Fibroblast of peridontal ligament (primary cell): Measurements from ENCODE around the gene ATP5MC2.
"Not testable (repeated sequence)": the region's sequence is repeated elsewhere in the genome, so short reads cannot be mapped to it uniquely, and the experiment has no call there.

Experiments
- DNase-seq: peaks from one replicate; pipeline ENCODE4 v3.0.0-alpha.2; 2010; ENCODE audit errors: extremely low read depth

ATP5MC2 gene

GRCh38 chr12:53646300-53646699, 29.6 kb downstream of the ATP5MC2 start:
- not testable (repeated sequence) for DNase-seq

- peak; percentile 34 for DNase-seq
These were observed 30.7 kb downstream of the ATP5MC2 start for GRCh38 chr12:53645165-53645564.

- no peak for DNase-seq
These were observed 31.8 kb downstream of the ATP5MC2 start for GRCh38 chr12:53644133-53644532.

- no peak for DNase-seq
These were observed 32.5 kb downstream of the ATP5MC2 start for GRCh38 chr12:53643232-53643979.

- no peak for DNase-seq
These were observed 37.8 kb downstream of the ATP5MC2 start for GRCh38 chr12:53638057-53638456.

GRCh38 chr12:53636641-53637040, 39.2 kb downstream of the ATP5MC2 start:
- no peak for DNase-seq

- not testable (repeated sequence) for DNase-seq
These were observed 40.2 kb downstream of the ATP5MC2 start for GRCh38 chr12:53635708-53636107.

GRCh38 chr12:53631721-53632120, 44.2 kb downstream of the ATP5MC2 start:
- DNase-seq = no peak

GRCh38 chr12:53627919-53628318, 48.0 kb downstream of the ATP5MC2 start:
- no peak for DNase-seq

GRCh38 chr12:53626702-53627169, 49.1 kb downstream of the ATP5MC2 start:
- DNase-seq = no peak

GRCh38 chr12:53625946-53626701, 49.8 kb downstream of the ATP5MC2 start, which contains the start of gene ATF7:
Gene ATF7 (minus strand): TSS chr12:53626382. CDS start chr12:53601000, 25,382 bp downstream.
- DNase-seq = peak; percentile 98

GRCh38 chr12:53625373-53625945, 50.4 kb downstream of the ATP5MC2 start:
- DNase-seq = no peak

- DNase-seq = peak; percentile 24
These were observed 50.9 kb downstream of the ATP5MC2 start for GRCh38 chr12:53624956-53625355.

GRCh38 chr12:53624458-53624857, 51.4 kb downstream of the ATP5MC2 start:
- DNase-seq = peak; percentile 51

- DNase-seq = peak; percentile 81
These were observed 52.1 kb downstream of the ATP5MC2 start for GRCh38 chr12:53623548-53624385.

GRCh38 chr12:53622724-53623123, 53.2 kb downstream of the ATP5MC2 start:
- DNase-seq = no peak

GRCh38 chr12:53618275-53618674, 57.6 kb downstream of the ATP5MC2 start:
- DNase-seq = peak; percentile 25

- no peak for DNase-seq
These were observed 58.2 kb downstream of the ATP5MC2 start for GRCh38 chr12:53617700-53618099.

- DNase-seq = no peak
These were observed 58.9 kb downstream of the ATP5MC2 start for GRCh38 chr12:53616950-53617349.
